NCI-H82 treated with DMSO at 0.1 percent for 48 hours (cell line): ENCODE measurements around the gene ENTPD6.
"Not testable (repeated sequence)": the region's sequence is repeated elsewhere in the genome, so short reads cannot be mapped to it uniquely, and the experiment has no call there.

Experiments
- DNase-seq: peaks from one replicate; lab custom pipeline; 2025; ENCODE audit not compliant: unreplicated experiment; lab: John Stamatoyannopoulos, UW

Gene ENTPD6

DNA sequence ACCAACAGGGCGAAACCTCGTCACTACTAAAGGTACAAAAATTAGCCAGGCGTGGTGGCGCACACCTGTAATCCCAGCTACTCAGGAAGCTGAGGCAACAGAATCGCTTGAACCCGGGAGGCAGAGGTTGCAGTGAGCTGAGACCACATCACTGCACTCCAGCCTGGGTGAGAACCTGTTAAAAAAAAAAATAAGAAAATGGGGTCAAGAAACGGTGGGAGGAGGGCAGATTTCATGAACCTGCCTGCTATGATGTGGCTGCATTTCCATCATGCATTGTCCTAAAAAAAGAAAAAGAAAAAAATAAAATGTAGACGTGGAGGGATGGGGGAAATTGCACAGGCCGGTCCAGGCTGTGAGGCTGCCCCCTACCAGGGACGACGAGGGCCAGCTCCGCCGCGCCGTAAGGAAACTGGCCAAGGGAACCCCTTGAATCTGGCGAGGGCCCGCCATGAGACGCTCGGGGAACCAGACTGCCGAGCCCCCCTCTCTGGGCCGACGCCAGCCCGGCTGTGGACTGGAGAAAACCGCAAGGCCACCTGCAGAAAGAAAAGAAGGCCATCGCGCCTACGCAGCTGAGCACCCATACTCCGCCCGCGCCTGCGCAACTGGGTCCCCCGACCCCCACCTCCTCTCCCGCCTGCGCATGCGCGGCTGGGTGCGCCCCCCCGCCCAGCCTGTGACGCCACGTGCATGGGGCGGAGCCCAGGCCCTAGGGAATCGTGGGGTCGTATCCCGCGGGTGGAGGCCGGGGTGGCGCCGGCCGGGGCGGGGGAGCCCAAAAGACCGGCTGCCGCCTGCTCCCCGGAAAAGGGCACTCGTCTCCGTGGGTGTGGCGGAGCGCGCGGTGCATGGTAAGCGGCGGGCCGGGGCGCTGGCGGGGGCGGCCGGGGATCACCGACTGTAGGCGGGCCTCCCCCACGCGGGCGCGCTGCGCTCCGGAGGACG lies at the start of gene ENTPD6:
Gene ENTPD6, plus strand, starts transcription at position 699 of the 948 bp plus-strand sequence. CDS start 10,825 bp downstream, outside the sequence.
- peak; percentile 68 for DNase-seq

DNA sequence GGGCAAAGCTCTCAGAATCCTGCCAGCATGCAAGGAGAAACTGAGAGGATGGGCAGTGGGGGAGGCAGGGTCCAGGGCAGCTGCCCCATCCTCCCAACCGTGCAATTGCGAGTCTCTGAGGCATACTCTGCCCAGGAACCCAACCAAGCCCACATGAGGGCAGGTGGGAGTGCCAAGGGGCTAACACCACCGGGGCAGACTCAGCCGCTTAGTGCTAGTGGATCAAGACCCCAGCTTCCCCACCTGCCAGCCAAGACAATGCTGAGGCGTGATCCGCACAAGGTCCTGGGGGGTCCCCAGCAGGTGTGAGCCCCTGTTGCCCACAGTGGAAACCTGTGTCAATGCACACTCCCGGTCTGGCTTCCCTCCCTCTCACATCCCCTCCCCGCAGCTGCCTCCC lies 48.5 kb upstream of the ENTPD6 start:
- no peak for DNase-seq

DNA sequence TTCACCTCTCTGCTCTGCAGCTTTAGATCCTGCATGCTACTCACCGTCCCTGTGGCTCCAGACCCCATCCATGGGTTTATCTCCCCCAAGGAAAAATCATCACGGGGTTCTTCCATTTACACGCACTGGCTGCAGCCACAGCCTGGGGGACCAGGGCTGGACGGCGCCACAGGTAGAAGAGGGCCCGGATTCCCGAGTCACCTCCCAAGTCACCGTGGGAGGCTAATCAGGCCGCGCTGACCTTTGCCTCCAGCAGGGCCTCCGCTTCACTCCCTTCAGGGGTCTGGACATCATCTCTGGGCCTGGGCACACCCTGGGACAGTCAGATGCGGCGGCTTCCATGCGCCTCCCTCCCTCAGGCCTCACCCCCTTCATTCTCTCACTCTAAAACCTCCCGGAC lies 47.8 kb upstream of the ENTPD6 start:
- no peak for DNase-seq

DNA sequence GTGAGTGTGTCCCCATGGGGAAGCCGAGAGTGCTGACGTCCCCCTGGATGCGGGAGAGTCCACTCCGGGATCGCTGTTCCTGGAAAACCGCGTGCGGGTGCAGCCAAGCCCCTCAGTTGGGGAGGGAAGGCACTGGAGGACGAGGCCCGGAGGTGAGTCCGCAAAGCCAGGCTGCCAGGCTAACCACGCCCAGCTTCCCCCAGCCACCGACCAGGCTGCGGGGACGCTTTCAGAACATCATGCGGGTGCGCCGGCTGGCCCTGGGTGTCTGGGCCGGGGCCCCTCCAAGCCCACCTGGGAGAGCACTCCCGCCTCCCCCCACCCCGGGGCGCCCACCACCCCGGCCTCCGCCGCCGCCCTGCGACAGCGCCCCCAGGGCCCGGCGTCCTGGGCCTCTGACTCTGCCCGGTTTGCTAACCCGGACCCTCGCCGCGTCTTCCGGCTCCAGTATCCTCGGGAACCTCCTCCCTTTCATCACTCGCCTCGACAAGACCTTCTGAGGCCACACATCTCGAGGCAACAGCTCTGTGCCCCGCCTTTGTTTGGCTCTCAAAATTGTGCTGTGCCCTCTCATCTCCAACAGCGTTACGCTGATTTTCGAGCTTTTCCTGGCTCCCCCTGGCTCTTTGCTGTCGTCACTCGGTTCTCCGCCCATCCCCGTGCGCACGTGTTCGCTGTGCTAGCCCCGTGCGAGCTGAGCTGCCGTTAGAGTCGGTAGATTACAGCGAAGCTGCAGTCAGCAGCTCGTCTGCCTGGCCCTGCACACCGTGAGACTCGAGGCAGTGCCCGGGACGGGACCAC lies 47.1 kb upstream of the ENTPD6 start:
- DNase-seq = no peak

DNA sequence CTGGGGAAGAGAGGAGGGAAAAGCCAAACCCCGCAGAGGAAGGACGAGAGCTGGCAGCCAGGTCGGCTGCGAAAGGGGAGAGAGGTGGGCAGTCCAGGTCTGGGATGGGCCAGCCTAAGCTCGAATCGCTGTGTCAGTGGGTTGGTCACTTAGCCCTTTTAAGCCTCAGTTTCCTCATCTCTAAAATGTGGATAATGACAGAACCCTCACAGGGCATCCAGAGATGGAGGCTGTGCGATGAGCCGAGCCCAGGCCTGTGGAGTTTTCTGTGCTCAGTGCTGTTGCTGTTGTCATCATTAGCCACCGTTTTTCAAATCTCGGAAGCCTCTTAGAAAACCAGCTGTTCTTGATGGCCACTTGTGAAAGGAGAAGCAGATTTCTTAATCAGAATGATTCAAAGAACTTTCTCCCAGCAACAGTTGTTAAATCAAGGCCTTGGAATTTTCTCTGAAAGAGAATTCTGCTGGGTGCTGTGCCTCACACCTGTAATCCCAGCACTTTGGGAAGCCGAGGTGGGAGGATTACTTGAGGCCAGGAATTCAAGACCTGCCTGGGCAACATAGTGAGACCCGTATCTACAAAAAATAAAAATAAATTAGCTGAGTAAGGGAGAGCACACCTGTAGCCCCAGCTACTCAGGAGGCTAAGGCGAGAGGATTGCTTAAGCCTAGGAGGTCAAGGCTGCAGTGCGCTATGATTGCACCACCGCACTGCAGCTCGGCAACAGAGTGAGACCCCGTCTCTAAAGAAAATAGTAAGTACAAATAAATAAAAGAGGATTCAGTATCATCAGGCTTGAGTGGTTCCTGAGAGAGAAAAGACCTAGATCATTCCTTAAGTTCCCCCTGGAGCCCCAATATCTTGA lies 46.3 kb upstream of the ENTPD6 start:
- no peak for DNase-seq

DNA sequence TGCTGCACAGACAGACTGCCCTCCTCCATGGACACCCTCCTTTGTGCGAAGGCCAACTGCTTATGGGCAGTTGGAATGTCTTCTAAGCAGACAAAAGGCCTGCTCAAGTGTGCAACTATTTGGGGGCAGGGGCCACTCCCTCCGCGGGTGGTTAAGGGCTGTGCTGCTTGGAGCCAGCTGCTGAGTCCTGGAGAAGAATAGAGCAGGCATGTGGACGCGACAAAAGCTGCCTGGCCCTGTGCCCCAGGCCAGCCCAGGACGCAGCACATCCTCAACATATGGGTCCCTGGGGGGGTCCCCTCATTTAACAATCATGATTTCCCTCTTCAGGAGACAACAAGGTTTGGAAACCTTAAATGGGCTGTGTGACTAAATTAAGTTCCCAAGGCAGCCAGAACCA lies 45.5 kb upstream of the ENTPD6 start:
- no peak for DNase-seq

DNA sequence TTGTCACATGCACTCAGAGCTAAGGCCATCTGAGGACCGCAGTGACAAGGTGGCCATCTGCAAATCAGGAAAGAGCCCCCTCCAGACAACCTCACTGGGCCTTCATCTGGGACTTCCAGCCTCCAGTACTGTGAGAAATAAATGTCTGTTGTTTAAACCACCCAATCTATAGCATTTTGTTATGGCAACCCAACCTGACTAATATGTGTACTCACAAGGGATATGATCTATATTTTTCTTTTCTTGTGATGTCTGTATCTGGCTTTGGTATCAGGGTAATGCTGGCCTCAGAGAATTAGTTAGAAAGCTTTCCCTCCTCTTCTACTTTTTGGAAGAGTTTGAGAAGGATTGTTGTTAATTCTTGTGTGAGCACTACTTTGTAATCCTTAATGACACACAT lies 37.5 kb upstream of the ENTPD6 start:
- no peak for DNase-seq

DNA sequence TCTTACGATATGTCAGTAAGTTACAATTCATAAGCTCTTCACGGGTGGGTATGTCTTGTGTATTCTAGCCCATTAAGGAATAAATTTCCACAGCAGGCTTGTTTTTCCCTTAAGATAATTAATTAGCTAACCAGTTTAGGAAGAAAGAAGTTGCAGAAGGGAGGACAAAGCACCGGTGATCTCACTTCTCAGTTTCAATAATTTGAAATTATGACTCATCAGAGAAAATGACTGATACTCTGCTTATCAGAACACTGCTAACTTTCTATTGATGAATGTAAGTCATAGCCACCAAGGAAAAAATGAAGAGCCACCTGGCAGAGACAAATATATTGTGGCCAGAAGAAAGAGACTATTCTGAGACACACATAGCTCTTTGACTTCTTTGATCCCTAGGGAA lies 35.0 kb upstream of the ENTPD6 start:
- DNase-seq = no peak

DNA sequence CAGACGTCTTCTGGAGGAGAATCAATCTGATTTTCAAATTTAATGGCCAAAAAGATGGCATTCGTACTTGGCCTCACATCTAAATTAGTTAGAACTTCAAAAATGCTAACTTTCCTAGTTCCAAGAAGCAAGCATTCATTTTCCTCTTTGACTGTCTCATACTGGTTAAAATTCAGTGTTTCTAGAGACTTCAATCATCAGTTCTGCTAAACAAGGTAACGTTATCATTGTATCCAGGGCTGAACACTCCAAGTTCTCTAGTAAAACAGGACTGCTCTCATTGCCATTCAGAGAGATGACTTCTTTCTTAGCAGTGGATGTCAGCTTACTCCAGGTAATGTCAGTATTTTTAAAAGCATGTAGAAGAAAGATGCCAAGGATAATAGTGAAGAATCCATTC lies 34.6 kb upstream of the ENTPD6 start:
- no peak for DNase-seq

DNA sequence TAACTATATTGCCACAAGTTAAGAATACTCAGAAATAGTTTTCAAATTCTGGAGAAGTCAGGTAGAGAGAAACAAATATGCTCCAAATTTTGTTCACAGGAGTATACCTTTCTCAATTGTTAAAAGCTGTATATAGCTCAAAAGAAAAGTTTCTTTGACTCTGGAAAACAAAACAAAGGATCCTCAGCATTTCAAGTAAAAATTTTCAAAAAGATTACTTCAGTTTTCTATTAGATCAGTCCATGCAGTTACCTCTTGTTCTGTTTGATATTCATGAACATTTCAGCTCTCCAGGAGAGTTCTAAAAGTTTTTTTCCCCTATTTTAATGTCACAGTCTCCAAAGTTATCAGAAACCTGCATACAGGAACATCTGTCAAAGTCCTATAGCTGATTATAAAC lies 30.4 kb upstream of the ENTPD6 start:
- DNase-seq = no peak

DNA sequence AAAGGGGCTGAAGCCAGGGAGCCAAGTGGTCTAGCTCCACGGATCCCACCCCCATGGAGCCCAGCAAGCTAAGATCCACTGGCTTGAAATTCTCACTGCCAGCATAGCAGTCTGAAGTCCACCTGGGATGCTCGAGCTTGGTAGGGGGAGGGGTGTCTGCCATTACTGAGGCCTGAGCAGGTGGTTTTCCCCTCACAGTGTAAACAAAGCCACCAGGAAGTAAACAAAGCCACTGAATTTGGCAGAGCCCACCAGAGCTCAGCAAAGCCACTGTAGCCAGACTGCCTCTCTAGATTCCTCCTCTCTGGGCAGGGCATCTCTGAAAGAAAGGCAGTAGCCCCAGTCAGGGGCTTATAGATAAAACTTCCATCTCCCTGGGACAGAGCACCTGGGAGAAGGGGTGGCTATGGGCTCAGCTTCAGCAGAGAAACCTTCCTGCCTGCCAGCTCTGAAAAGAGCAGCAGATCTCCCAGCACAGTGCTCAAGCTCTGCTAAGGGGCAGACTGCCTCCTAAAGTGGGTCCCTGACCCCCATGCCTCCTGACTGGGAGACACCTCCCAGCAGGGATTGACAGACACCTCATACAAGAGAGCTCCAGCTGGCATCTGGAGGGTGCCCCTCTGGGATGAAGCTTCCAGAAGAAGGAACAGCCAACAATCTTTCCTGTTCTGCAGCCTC lies 29.3 kb upstream of the ENTPD6 start:
- not testable (repeated sequence) for DNase-seq

DNA sequence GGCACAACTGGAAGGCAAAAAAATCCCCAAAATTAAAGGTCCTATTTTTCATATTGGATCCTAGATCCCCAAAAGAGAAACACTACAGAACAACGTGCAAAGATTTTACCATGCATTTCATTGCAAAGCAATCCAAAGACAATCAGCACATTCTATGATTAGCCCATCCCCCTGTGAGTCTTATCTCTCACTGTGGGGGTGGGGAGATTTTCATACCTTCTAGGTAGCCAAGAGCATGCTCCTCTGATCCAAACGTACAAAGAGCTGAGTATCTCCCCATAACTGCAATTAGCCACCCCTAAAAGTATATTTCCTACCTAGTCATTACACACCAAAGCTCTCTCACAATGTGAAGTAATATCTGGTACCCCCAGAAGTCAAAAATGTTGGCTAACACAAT lies 22.2 kb upstream of the ENTPD6 start:
- DNase-seq = no peak

DNA sequence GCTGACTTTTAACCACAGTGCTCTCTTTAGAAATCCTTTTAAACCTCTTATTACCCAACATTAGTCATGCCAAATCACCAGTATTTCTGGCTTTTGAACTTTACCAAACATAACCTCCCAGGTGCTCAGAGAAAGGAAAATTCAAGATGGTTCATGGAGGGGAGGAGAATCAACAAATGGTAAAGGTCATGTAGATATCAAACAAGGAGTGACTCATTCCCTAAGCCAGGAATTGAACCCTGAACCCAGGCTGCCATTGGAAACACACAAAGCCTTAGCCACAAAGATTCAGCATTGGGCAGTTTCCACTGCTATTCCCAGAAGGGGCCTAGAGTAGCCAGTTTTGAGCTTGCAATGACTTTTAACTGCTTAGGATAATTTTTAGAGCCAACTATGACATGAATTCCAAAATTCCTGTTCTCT lies 21.6 kb upstream of the ENTPD6 start:
- no peak for DNase-seq

DNA sequence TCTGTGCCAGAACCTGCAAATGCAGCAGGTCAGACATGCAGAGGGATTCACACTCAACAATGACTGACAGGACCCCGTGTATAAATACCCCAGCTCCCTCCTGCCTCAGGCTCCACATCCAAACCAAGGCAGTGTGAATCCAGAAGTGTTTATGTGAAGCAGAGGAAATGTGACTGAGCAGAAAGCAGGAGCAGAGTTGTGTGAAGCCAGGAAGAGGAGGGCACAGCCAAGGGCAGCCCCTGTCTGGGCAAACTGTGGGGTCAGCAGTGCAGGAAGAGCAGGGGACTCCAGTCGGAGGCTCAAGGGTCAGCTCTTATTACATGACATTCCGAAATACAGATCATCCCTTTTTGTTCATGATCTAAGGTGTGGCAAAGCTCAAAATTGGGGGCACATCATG lies 19.3 kb upstream of the ENTPD6 start:
- DNase-seq = no peak

DNA sequence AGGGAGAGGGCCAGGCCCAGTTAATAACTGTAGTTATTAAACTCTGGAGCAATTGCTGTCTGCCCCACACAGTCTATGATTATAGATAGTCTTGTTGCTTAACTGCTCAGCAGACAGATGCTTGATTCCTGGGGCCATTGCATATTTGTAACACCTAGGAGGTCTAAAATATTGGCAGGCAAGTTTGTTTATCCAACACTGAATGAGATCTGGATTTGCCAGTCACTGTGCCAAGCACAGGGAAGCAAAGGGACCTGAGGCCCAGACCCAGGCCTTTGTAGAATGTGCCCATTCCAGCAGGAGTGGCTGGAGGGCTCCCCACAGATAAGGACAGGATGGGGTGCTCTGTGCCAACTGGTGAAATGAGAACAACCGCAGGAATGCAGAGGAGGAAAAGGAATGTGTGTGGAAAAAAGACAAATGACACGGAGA lies 17.6 kb upstream of the ENTPD6 start:
- no peak for DNase-seq

DNA sequence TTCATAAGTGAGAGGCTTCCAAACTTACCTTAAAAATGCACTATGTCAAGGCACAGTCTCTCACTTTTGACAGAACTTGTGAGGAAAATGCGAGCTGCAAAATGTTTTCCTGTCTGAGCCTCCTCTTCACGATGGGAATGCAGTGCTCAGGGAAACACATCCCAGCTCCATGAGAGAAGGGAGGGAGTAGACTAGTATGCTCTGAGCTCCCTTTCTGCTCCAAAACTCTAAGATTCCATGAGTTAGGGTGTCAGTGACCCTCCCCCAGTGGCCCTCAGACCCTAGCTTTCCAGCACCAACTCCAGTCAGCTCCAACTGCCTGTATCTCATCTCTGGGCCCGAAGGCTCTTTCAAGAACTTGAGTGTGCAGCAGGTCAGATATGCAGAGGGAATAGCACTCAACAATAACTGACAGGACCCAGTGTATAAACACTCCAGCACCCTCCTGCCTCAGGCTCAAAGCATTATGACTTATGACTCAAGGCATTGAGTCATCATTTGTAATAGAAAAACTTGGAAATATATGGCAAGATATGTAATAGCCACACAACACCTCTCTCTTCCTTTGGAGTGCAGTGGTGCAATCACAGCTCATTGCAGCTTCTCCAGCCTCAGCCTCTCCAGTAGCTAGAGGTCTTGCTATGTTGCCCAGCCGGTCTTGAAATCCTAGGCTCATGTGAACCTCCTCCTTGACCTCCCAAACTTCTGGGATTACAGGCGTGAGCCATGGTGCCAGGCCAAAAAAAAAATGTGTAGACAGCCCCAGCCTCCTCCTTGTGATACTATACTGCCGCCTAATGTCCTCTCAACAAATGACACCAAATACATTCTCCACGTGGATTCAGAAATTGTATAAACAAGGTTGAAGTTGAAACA lies 16.7 kb upstream of the ENTPD6 start:
- peak; percentile 37 for DNase-seq

DNA sequence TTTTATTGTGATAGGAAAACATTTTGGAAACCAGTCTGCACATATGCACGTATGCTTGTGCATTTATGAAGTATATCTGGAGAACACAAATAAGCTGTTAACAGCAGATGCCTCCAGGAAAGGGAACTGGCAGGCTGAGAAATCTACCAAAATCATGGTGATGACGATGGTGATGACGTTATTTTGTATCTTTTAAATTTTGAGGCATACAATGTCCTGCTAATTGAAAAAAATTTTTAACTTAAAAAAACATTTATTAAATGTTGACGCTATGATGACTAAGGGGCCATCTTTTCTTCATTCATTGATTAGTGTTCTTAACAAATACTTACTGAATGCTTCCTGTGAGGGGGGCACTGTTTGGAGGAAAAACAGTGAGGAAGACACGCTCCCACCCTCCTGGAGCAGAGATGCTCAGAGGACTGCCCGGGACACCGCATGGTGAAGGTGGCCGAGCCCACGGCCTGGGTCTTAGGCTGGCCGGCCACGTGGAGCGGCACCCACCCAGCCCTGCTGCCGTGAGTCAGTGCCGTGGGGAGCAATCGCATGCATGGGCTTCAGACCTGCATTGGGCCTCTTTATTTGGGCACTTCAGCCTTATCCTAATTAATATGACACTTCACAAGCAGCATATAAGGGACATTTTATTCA lies 15.9 kb upstream of the ENTPD6 start:
- DNase-seq = no peak

DNA sequence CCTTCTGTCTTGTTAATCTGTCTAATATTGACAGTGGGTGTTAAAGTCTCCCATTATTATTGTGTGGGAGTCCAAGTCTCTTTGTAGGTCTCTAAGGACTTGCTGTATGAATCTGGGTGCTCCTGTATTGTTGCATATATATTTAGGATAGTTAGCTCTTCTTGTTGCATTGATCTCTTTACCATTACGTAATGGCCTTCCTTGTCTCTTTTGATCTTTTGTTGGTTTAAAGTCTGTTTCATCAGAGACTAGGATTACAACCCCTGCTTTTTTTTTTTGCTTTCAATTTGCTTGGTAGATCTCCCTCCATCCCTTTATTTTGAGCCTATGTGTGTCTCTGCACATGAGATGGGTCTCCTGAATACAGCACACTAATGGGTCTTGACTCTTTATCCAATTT lies 11.1 kb upstream of the ENTPD6 start:
- not testable (repeated sequence) for DNase-seq

DNA sequence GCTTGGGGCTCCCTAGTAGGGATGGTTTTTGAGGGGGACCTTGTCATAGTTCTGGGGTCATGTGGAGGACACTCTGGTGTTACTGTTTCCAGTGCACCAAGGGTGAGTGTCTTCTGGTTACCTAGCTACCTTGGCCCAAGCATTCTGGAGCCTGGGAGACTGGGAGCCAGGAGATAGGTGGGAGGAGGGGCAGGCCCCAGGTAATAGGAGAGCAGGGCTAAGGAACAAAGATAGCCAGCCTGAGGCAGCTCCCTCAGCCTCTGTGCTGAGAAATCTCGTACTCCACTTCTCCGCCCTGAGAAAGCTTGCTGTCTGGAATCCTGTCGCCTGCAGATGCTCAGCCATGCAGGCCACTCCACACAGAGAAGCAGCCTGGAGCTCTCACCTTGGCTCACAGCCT lies 8.3 kb upstream of the ENTPD6 start:
- DNase-seq = no peak
